K562 (cell line): ENCODE measurements around the gene EMC10. TPM values are rescaled to one million over a fixed set of nuclear protein-coding genes. Genes with fewer than 3 reads are reported as not detected.

Experiments used
- ASH1L ChIP-seq: fragments of 450-650 bp; IDR thresholded peaks from 2 replicates; pipeline ENCODE4 v1.6.1; 2018; ENCODE audit warnings: borderline replicate concordance, mild to moderate bottlenecking, low read depth; ENCODE audit not compliant: partially characterized antibody
- CAMTA2 ChIP-seq: fragments of 250-450 bp; sonication (Bioruptor Pico); conservative IDR thresholded peaks from 2 replicates; pipeline ENCODE4 v1.5.1; 2022
- CBFA2T3 ChIP-seq: fragments of 450-650 bp; IDR thresholded peaks from 2 replicates; pipeline ENCODE4 v1.6.1; 2017
- FOSL1 ChIP-seq: fragments of 200-800 bp; sonication (Bioruptor generic); conservative IDR thresholded peaks from 2 replicates; pipeline ENCODE4 v1.6.1; 2016; ENCODE audit warnings: missing genetic modification characterization, missing compliant biosample characterization
- HMGN3 ChIP-seq: IDR thresholded peaks from 2 replicates; pipeline ENCODE4 v1.6.1; 2011; ENCODE audit warnings: borderline replicate concordance, low read depth, mild to moderate bottlenecking, mixed read lengths, low read length; ENCODE audit not compliant: insufficient read length; ENCODE audit errors: extremely low read depth
- LCOR ChIP-seq: sonication (generic); formaldehyde crosslinking; IDR thresholded peaks from 2 replicates; pipeline ENCODE4 v1.8.0; 2022; ENCODE audit warnings: mild to moderate bottlenecking, missing genetic modification reagents
- PML ChIP-seq: IDR thresholded peaks from 2 replicates; pipeline ENCODE4 v1.6.1; 2012; ENCODE audit warnings: low read length, inconsistent platforms
- POLR2H ChIP-seq: IDR thresholded peaks from 2 replicates; pipeline ENCODE4 v1.6.1; 2016; ENCODE audit warnings: missing genetic modification characterization, low read depth, mild to moderate bottlenecking, control low read depth, missing compliant biosample characterization, moderate library complexity
- SAFB ChIP-seq: fragments of 200-400 bp; formaldehyde crosslinking; IDR thresholded peaks from 2 replicates; pipeline ENCODE4 v1.6.1; 2017; ENCODE audit warnings: low read depth, low read length, borderline replicate concordance
- SMAD2 ChIP-seq: fragments of 150-350 bp; IDR thresholded peaks from 2 replicates; pipeline ENCODE4 v1.6.1; 2014; ENCODE audit warnings: low read depth, mild to moderate bottlenecking, low read length
- SRSF9 ChIP-seq: fragments of 200-400 bp; formaldehyde crosslinking; IDR thresholded peaks from 2 replicates; pipeline ENCODE4 v1.6.1; 2017; ENCODE audit warnings: low read depth, low read length, borderline replicate concordance
- TRIM28 ChIP-seq: fragments of 450-650 bp; IDR thresholded peaks from 2 replicates; pipeline ENCODE4 v1.6.1; 2017
- ZNF274 ChIP-seq: IDR thresholded peaks from 2 replicates; pipeline ENCODE4 v1.6.1; 2011; ENCODE audit warnings: low read depth, mild to moderate bottlenecking, low read length, moderate library complexity, borderline replicate concordance
- ZNF431 ChIP-seq: sonication (generic); formaldehyde crosslinking; IDR thresholded peaks from 2 replicates; pipeline ENCODE4 v1.8.0; 2022; ENCODE audit warnings: mild to moderate bottlenecking, missing genetic modification reagents
- ZNF589 ChIP-seq: fragments of 200-800 bp; sonication (Bioruptor generic); IDR thresholded peaks from 2 replicates; pipeline ENCODE4 v1.6.1; 2016; ENCODE audit warnings: low read depth, missing genetic modification characterization, missing compliant biosample characterization
- ZSCAN32 ChIP-seq: fragments of 450-650 bp; formaldehyde crosslinking; IDR thresholded peaks from 2 replicates; pipeline ENCODE4 v1.4.0; 2020; ENCODE audit warnings: mild to moderate bottlenecking, moderate library complexity
- polyA plus RNA-seq, 8 experiments: library from polyadenylated mRNA; depleted of rRNA in 4 of 8; stranded (reverse) in 5 of 8; unstranded in 3 of 8; fragments of >200 nt; fragmentation: Nextera tagmentation in 2 of 8; fragmentation: Illumina TruSeq in 1 of 8; extraction: Ambion mirVana in 2 of 8; extraction: Trizol in 1 of 8; gene quantifications; 2 replicates each; pipeline versions ENCODE4 v1.2.1 to v1.2.3, GENCODE V29; 2011 to 2014; ENCODE audit warnings: inconsistent platforms in 1 of 8, missing spikeins in 1 of 8
- total RNA-seq, 7 experiments: library from RNA; depleted of rRNA in 6 of 7; stranded (reverse); fragments of >200 nt in 6 of 7; fragmentation: Illumina TruSeq in 2 of 7; extraction: Trizol in 2 of 7; gene quantifications; 2 replicates each; pipeline versions ENCODE4 v1.2.1 to v1.2.3, GENCODE V29; 2011 to 2021; ENCODE audit warnings: low replicate concordance in 1 of 7
- TF ChIP-seq, protein P1 (sequence below): sonication (generic); formaldehyde crosslinking; IDR thresholded peaks from 2 replicates; pipeline ENCODE4 v1.8.1; 2023; ENCODE audit warnings: mild to moderate bottlenecking, missing genetic modification reagents
- TF ChIP-seq, protein P2 (sequence below): fragments of 250-450 bp; sonication (Bioruptor Pico); IDR thresholded peaks from 2 replicates; pipeline ENCODE4 v1.8.0; 2021; ENCODE audit warnings: borderline replicate concordance, mild to moderate bottlenecking, moderate library complexity; ENCODE audit not compliant: poor library complexity, severe bottlenecking
- TF ChIP-seq, protein P3 (sequence below): fragments of 450-650 bp; formaldehyde crosslinking; IDR thresholded peaks from 2 replicates; pipeline ENCODE4 v1.4.0; 2020; ENCODE audit warnings: mild to moderate bottlenecking, mixed read lengths
- TF ChIP-seq, protein P4 (sequence below): sonication (generic); formaldehyde crosslinking; IDR thresholded peaks from 2 replicates; pipeline ENCODE4 v1.8.0; 2022; ENCODE audit warnings: mild to moderate bottlenecking, missing genetic modification reagents
- TF ChIP-seq, protein P5 (sequence below), 2 experiments: IDR thresholded peaks; 2 replicates each; pipeline ENCODE4 v1.6.1; 2012; ENCODE audit warnings: improper control_type of control experiment in 2 of 2, low read depth in 2 of 2, low read length in 2 of 2, borderline replicate concordance in 1 of 2

EMC10 gene
- total and polyA plus RNA-seq, 9 of the 15 experiments (the other 6 are each of a cell fraction or from before 2014, with no cell fraction given), result 1.4 to 46.0 (median 13.1) TPM

DNA sequence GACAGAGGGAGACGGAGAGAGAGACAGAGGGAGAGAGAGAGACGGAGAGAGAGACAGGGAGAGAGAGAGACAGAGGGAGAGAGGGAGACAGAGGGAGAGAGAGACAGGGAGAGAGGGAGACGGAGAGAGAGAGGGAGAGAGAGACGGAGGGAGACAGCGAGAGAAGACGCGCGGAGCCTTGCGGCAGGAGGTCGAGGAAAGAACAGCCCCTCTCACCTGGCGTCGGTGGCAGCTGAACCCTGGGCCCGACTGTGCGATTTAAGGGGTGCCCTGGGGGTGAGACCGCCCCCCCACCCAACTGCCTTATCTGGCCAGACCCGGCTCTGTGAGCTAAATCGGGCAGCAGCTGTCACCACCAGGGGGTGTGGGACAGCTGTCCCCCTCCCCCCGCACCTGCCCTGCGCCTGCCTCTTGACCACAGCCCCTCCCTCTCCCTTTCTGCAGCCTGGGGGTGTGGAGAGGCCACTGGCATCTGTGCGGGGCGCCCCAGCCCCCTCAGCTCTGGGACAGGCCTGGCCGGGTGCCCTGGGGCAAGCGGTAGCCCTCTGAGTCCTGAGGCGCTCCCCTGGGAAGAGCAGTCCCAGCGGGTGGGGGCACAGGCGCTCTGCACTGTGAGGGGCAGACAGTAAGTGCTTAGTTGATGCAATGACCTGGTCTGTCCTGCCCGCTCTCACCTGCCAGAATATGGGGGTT lies 23.9 kb downstream of the EMC10 start (continued):
- no peak for TF ChIP-seq TRIM28
- peak; percentile 56 for TF ChIP-seq HMGN3
- no peak for TF ChIP-seq ZNF589 (CRISPR knock-in tag)
- TF ChIP-seq, protein P1, sequence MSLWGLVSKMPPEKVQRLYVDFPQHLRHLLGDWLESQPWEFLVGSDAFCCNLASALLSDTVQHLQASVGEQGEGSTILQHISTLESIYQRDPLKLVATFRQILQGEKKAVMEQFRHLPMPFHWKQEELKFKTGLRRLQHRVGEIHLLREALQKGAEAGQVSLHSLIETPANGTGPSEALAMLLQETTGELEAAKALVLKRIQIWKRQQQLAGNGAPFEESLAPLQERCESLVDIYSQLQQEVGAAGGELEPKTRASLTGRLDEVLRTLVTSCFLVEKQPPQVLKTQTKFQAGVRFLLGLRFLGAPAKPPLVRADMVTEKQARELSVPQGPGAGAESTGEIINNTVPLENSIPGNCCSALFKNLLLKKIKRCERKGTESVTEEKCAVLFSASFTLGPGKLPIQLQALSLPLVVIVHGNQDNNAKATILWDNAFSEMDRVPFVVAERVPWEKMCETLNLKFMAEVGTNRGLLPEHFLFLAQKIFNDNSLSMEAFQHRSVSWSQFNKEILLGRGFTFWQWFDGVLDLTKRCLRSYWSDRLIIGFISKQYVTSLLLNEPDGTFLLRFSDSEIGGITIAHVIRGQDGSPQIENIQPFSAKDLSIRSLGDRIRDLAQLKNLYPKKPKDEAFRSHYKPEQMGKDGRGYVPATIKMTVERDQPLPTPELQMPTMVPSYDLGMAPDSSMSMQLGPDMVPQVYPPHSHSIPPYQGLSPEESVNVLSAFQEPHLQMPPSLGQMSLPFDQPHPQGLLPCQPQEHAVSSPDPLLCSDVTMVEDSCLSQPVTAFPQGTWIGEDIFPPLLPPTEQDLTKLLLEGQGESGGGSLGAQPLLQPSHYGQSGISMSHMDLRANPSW (CRISPR knock-in tag), result no peak
- TF ChIP-seq CAMTA2 (CRISPR knock-in tag), result no peak
- TF ChIP-seq PML, result no peak
- TF ChIP-seq, protein P2, sequence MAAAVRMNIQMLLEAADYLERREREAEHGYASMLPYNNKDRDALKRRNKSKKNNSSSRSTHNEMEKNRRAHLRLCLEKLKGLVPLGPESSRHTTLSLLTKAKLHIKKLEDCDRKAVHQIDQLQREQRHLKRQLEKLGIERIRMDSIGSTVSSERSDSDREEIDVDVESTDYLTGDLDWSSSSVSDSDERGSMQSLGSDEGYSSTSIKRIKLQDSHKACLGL, result no peak
- TF ChIP-seq, protein P3, sequence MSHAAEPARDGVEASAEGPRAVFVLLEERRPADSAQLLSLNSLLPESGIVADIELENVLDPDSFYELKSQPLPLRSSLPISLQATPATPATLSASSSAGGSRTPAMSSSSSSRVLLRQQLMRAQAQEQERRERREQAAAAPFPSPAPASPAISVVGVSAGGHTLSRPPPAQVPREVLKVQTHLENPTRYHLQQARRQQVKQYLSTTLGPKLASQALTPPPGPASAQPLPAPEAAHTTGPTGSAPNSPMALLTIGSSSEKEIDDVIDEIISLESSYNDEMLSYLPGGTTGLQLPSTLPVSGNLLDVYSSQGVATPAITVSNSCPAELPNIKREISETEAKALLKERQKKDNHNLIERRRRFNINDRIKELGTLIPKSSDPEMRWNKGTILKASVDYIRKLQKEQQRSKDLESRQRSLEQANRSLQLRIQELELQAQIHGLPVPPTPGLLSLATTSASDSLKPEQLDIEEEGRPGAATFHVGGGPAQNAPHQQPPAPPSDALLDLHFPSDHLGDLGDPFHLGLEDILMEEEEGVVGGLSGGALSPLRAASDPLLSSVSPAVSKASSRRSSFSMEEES (CRISPR knock-in tag), result no peak
- TF ChIP-seq SMAD2, result no peak
- TF ChIP-seq, protein P4, sequence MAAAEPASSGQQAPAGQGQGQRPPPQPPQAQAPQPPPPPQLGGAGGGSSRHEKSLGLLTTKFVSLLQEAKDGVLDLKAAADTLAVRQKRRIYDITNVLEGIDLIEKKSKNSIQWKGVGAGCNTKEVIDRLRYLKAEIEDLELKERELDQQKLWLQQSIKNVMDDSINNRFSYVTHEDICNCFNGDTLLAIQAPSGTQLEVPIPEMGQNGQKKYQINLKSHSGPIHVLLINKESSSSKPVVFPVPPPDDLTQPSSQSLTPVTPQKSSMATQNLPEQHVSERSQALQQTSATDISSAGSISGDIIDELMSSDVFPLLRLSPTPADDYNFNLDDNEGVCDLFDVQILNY (CRISPR knock-in tag), result no peak
- peak; percentile 91 for TF ChIP-seq CBFA2T3
- TF ChIP-seq LCOR (CRISPR knock-in tag), result no peak
- no peak for TF ChIP-seq SRSF9
- TF ChIP-seq SAFB, result no peak
- no peak for TF ChIP-seq ASH1L
- no peak for TF ChIP-seq ZSCAN32 (CRISPR knock-in tag)
- no peak for TF ChIP-seq FOSL1 (tag)
- TF ChIP-seq, protein P5, sequence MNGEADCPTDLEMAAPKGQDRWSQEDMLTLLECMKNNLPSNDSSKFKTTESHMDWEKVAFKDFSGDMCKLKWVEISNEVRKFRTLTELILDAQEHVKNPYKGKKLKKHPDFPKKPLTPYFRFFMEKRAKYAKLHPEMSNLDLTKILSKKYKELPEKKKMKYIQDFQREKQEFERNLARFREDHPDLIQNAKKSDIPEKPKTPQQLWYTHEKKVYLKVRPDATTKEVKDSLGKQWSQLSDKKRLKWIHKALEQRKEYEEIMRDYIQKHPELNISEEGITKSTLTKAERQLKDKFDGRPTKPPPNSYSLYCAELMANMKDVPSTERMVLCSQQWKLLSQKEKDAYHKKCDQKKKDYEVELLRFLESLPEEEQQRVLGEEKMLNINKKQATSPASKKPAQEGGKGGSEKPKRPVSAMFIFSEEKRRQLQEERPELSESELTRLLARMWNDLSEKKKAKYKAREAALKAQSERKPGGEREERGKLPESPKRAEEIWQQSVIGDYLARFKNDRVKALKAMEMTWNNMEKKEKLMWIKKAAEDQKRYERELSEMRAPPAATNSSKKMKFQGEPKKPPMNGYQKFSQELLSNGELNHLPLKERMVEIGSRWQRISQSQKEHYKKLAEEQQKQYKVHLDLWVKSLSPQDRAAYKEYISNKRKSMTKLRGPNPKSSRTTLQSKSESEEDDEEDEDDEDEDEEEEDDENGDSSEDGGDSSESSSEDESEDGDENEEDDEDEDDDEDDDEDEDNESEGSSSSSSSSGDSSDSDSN (IDR thresholded peaks at IDR 0.05; ENCODE audit: borderline replicate concordance in 1 of 2, low read depth in 2 of 2, low read length in 2 of 2), result no peak
- no peak for TF ChIP-seq ZNF431
- no peak for TF ChIP-seq ZNF274
- no peak for TF ChIP-seq POLR2H (tag)
